ENCODE results near the gene PLCB4. TPM values are rescaled to one million over a fixed set of nuclear protein-coding genes. Genes with fewer than 3 reads are reported as not detected.

The PLCB4 gene
- total RNA-seq, 1 experiment from 2014 or later = 0.91 TPM

DNA sequence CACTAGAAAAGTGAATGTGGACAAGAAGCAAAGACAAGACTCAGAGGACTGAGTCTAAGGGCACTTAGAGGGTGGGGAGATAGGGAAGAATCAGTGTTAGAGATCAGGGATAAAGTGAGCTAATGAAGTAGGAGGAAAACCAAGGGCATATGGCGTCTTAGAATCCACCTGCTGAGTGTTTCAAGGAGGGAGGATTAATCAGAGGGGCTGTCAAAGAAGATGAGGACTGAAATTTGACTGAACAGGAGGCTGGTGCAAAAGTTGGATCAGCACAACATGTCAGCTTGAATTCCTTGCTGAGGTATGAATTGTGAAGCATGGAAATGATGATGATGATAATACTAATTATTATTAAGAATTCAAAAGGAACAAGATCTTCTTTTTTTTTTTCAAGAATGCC is 39.4 kb downstream of the PLCB4 start:
- intact Hi-C loops (cut with micrococcal nuclease) = no loop called here
- Mint-ChIP-seq H3K27ac (ENCODE audit: low read depth, unreplicated experiment) (no peak overlapping the region), H3K9me3 (ENCODE audit: unreplicated experiment) (peaks cover 8% of the 10 kb centered on the region), H3K27me3 (ENCODE audit: insufficient read depth, unreplicated experiment) (no peaks in the 10 kb centered on the region), H3K4me1 (ENCODE audit: insufficient read depth, unreplicated experiment) (peaks cover 2% of the 10 kb centered on the region), H3K36me3 (ENCODE audit: insufficient read depth, unreplicated experiment) (no peaks in the 10 kb centered on the region), H3K4me3 (ENCODE audit: unreplicated experiment) (no peak overlapping the region)
- ChIA-PET POLR2A (interaction anchor here (0.7 kb wide), 2 partner anchors 33 to 37 kb away, joined by 4 to 5 read pairs; no protein-coding TSS in a partner anchor), CTCF (interaction anchor here (1.5 kb wide), 1 partner anchor 251 kb away, joined by 6 read pairs; no protein-coding TSS in a partner anchor)
- no peak for DNase-seq (ENCODE audit: unreplicated experiment)
- BruUV-seq (replicated peaks) = no TSS peak
- TF ChIP-seq, protein P1, sequence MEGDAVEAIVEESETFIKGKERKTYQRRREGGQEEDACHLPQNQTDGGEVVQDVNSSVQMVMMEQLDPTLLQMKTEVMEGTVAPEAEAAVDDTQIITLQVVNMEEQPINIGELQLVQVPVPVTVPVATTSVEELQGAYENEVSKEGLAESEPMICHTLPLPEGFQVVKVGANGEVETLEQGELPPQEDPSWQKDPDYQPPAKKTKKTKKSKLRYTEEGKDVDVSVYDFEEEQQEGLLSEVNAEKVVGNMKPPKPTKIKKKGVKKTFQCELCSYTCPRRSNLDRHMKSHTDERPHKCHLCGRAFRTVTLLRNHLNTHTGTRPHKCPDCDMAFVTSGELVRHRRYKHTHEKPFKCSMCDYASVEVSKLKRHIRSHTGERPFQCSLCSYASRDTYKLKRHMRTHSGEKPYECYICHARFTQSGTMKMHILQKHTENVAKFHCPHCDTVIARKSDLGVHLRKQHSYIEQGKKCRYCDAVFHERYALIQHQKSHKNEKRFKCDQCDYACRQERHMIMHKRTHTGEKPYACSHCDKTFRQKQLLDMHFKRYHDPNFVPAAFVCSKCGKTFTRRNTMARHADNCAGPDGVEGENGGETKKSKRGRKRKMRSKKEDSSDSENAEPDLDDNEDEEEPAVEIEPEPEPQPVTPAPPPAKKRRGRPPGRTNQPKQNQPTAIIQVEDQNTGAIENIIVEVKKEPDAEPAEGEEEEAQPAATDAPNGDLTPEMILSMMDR (IDR thresholded peaks at IDR 0.05; ENCODE audit: unreplicated experiment) = no peak

DNA sequence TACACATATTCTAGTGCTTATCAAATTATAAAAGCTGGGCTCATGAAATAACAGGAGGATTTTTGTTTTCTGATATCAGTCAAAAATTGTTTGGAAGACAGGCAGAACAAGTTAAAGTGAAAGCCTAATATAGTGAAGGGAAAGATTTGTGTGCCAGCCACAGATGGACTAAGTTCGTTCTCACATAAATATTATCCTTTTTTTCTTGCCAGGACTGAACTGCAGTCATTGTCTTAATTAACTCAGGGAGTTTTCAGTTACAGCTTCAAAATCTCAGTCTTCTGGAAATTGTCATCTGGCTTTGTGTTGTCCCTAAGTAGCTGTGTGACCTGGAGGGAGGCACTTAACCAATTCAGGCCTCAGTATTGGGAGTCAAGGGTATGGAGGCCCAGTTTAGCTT is 40.7 kb downstream of the PLCB4 start:
- CTCF ChIA-PET = interaction anchor here (0.6 to 1.5 kb wide), 6 partner anchors 10 to 250 kb away, joined by 3 to 6 read pairs (median 3); no protein-coding TSS in a partner anchor
- TF ChIP-seq, protein P1 (IDR thresholded peaks at IDR 0.05; ENCODE audit: unreplicated experiment) = no peak

GRCh38 chr20:9110365-9110764 is 41.5 kb downstream of the PLCB4 start:
- intact Hi-C loops (cut with micrococcal nuclease) = no loop called here
- H3K27me3 Mint-ChIP-seq (ENCODE audit: insufficient read depth, unreplicated experiment) = no peaks in the 10 kb centered on the region
- H3K9me3 Mint-ChIP-seq (ENCODE audit: unreplicated experiment) = no peaks in the 10 kb centered on the region
- H3K4me1 Mint-ChIP-seq (ENCODE audit: insufficient read depth, unreplicated experiment) = peaks cover 4% of the 10 kb centered on the region
- H3K36me3 Mint-ChIP-seq (ENCODE audit: insufficient read depth, unreplicated experiment) = no peaks in the 10 kb centered on the region
- BruUV-seq (replicated peaks) = no TSS peak
- no peak overlapping the region for H3K4me3 Mint-ChIP-seq (ENCODE audit: unreplicated experiment)
- peak; percentile 62 for DNase-seq (ENCODE audit: unreplicated experiment)
- no peak overlapping the region for H3K27ac Mint-ChIP-seq (ENCODE audit: low read depth, unreplicated experiment)
- TF ChIP-seq, protein P1 (IDR thresholded peaks at IDR 0.05; ENCODE audit: unreplicated experiment) = no peak
- ChIA-PET CTCF (interaction anchor here (0.6 to 1.3 kb wide), 3 partner anchors 11 to 249 kb away, joined by 3 to 4 read pairs (median 3); no protein-coding TSS in a partner anchor), POLR2A (interaction anchor here (0.9 kb wide), 1 partner anchor 9 kb away, joined by 3 read pairs; no protein-coding TSS in a partner anchor)

More for the DNA sequence above, 40.7 kb downstream of the PLCB4 start:
- Mint-ChIP-seq H3K36me3 (ENCODE audit: insufficient read depth, unreplicated experiment) (no peaks in the 10 kb centered on the region), H3K27ac (ENCODE audit: low read depth, unreplicated experiment) (no peak overlapping the region), H3K9me3 (ENCODE audit: unreplicated experiment) (peaks cover 5% of the 10 kb centered on the region), H3K27me3 (ENCODE audit: insufficient read depth, unreplicated experiment) (no peaks in the 10 kb centered on the region), H3K4me1 (ENCODE audit: insufficient read depth, unreplicated experiment) (peaks cover 4% of the 10 kb centered on the region), H3K4me3 (ENCODE audit: unreplicated experiment) (no peak overlapping the region)
- no peak for DNase-seq (ENCODE audit: unreplicated experiment)
- no TSS peak for BruUV-seq (replicated peaks)
- intact Hi-C loops (cut with micrococcal nuclease) = no loop called here
- POLR2A ChIA-PET = interaction anchor here (0.9 kb wide), 1 partner anchor 9 kb away, joined by 3 read pairs; no protein-coding TSS in a partner anchor

- Mint-ChIP-seq H3K27ac (ENCODE audit: low read depth, unreplicated experiment) (no peak overlapping the region), H3K9me3 (ENCODE audit: unreplicated experiment) (no peaks in the 10 kb centered on the region), H3K4me1 (ENCODE audit: insufficient read depth, unreplicated experiment) (peaks cover 4% of the 10 kb centered on the region), H3K27me3 (ENCODE audit: insufficient read depth, unreplicated experiment) (no peaks in the 10 kb centered on the region), H3K4me3 (ENCODE audit: unreplicated experiment) (no peak overlapping the region), H3K36me3 (ENCODE audit: insufficient read depth, unreplicated experiment) (no peaks in the 10 kb centered on the region)
- CTCF ChIA-PET = interaction anchor here (0.6 to 1.3 kb wide), 3 partner anchors 37 to 248 kb away, joined by 3 to 4 read pairs (median 3); no protein-coding TSS in a partner anchor
- TF ChIP-seq, protein P1 (IDR thresholded peaks at IDR 0.05; ENCODE audit: unreplicated experiment) = no peak
- intact Hi-C loops (cut with micrococcal nuclease) = no loop called here
- no TSS peak for BruUV-seq (replicated peaks)
- peak; percentile 64 for DNase-seq (ENCODE audit: unreplicated experiment)
- POLR2A ChIA-PET = interaction anchor here (0.5 to 1.2 kb wide), 2 partner anchors 39 to 231 kb away, joined by 3 read pairs; no protein-coding TSS in a partner anchor
These were observed 42.1 kb downstream of the PLCB4 start for GRCh38 chr20:9110916-9111432.

All from MCF 10A (cell line).